H9 (cell line): ENCODE data around the gene PRDM4. TPM values are rescaled to one million over a fixed set of nuclear protein-coding genes. Genes with fewer than 3 reads are reported as not detected.

Experiments used
- DNase-seq: peaks from one replicate; pipeline ENCODE4 v3.0.0-alpha.2; 2017
- H2AFZ ChIP-seq: one replicate; pipeline ENCODE4 v1.6.1; 2013; ENCODE audit warnings: mild to moderate bottlenecking, low read length, control low read depth, moderate library complexity
- H2AK5ac ChIP-seq: 2 replicates; pipeline ENCODE4 v1.6.1; 2013; ENCODE audit warnings: low read length, control low read depth, mixed read lengths; ENCODE audit not compliant: insufficient read length
- H2BK120ac ChIP-seq: one replicate; pipeline ENCODE4 v1.6.1; 2013; ENCODE audit warnings: low read depth, mild to moderate bottlenecking, low read length, control low read depth, inconsistent platforms; ENCODE audit not compliant: poor library complexity, severe bottlenecking
- H2BK12ac ChIP-seq: 2 replicates; pipeline ENCODE4 v1.6.1; 2013; ENCODE audit warnings: low read length, control low read depth, mixed read lengths, low read depth; ENCODE audit not compliant: insufficient read length
- H2BK15ac ChIP-seq: 2 replicates; pipeline ENCODE4 v1.6.1; 2013; ENCODE audit warnings: low read depth, low read length, control low read depth
- H2BK20ac ChIP-seq: one replicate; pipeline ENCODE4 v1.6.1; 2013; ENCODE audit warnings: low read depth, mild to moderate bottlenecking, low read length, control low read depth, inconsistent platforms; ENCODE audit not compliant: poor library complexity, severe bottlenecking
- H2BK5ac ChIP-seq: 2 replicates; pipeline ENCODE4 v1.6.1; 2013; ENCODE audit warnings: low read length, control low read depth, mixed read lengths; ENCODE audit not compliant: insufficient read length
- H3K14ac ChIP-seq: 2 replicates; pipeline ENCODE4 v1.6.1; 2013; ENCODE audit warnings: low read length, control low read depth; ENCODE audit not compliant: insufficient read depth
- H3K18ac ChIP-seq: 2 replicates; pipeline ENCODE4 v1.6.1; 2013; ENCODE audit warnings: low read depth, mild to moderate bottlenecking, mixed read lengths, low read length, control low read depth; ENCODE audit not compliant: insufficient read length
- H3K23ac ChIP-seq: 2 replicates; pipeline ENCODE4 v1.6.1; 2013; ENCODE audit warnings: low read length, control low read depth, mixed read lengths, low read depth; ENCODE audit not compliant: insufficient read length
- H3K23me2 ChIP-seq: 2 replicates; pipeline ENCODE4 v1.6.1; 2013; ENCODE audit warnings: low read depth, mild to moderate bottlenecking, mixed read lengths, low read length, control low read depth; ENCODE audit not compliant: insufficient read length, poor library complexity, severe bottlenecking
- H3K27ac ChIP-seq: 2 replicates; pipeline ENCODE4 v1.5.1; 2013; ENCODE audit warnings: low read length, control low read depth, mixed read lengths, low read depth; ENCODE audit not compliant: insufficient read length
- H3K27me3 ChIP-seq: 2 replicates; pipeline ENCODE4 v1.6.1; 2013; ENCODE audit warnings: low read length, control low read depth, inconsistent platforms; ENCODE audit not compliant: insufficient read depth
- H3K4ac ChIP-seq: 2 replicates; pipeline ENCODE4 v1.6.1; 2013; ENCODE audit warnings: low read depth, mild to moderate bottlenecking, control low read depth, inconsistent platforms, low read length, moderate library complexity
- H3K4me1 ChIP-seq: 2 replicates; pipeline ENCODE4 v1.6.1; 2013; ENCODE audit warnings: low read length, control low read depth, inconsistent platforms; ENCODE audit not compliant: insufficient read depth
- H3K4me2 ChIP-seq: 2 replicates; pipeline ENCODE4 v1.6.1; 2013; ENCODE audit warnings: low read length, control low read depth, mixed read lengths; ENCODE audit not compliant: insufficient read length, insufficient read depth
- H3K56ac ChIP-seq: 2 replicates; pipeline ENCODE4 v1.6.1; 2013; ENCODE audit warnings: low read depth, mild to moderate bottlenecking, mixed read lengths, low read length, control low read depth; ENCODE audit not compliant: insufficient read length
- H3K79me1 ChIP-seq: 2 replicates; pipeline ENCODE4 v1.6.1; 2013; ENCODE audit warnings: low read depth, mild to moderate bottlenecking, moderate library complexity, low read length, control low read depth, inconsistent platforms; ENCODE audit not compliant: insufficient read depth, poor library complexity, severe bottlenecking
- H3K79me2 ChIP-seq: 2 replicates; pipeline ENCODE4 v1.6.1; 2013; ENCODE audit warnings: low read length, control low read depth, inconsistent platforms; ENCODE audit not compliant: insufficient read depth
- H3K9ac ChIP-seq: 2 replicates; pipeline ENCODE4 v1.6.1; 2013; ENCODE audit warnings: low read length, control low read depth, mixed read lengths; ENCODE audit not compliant: insufficient read length; ENCODE audit errors: extremely low read depth
- H3K9me3 ChIP-seq: one replicate; pipeline ENCODE4 v1.6.1; 2013; ENCODE audit warnings: low read depth, low read length, inconsistent platforms; ENCODE audit not compliant: control insufficient read depth
- H3T11ph ChIP-seq: one replicate; pipeline ENCODE4 v1.6.1; 2013; ENCODE audit warnings: mild to moderate bottlenecking, low read length, control low read depth, inconsistent platforms
- H4K20me1 ChIP-seq: one replicate; pipeline ENCODE4 v1.6.1; 2013; ENCODE audit not compliant: control insufficient read depth, insufficient read length, insufficient read depth
- H4K5ac ChIP-seq: 2 replicates; pipeline ENCODE4 v1.6.1; 2013; ENCODE audit warnings: low read depth, mild to moderate bottlenecking, mixed read lengths, low read length, control low read depth; ENCODE audit not compliant: insufficient read length
- H4K8ac ChIP-seq: replicated peaks from 2 replicates; pipeline ENCODE4 v1.6.1; 2013; ENCODE audit warnings: low read length, control low read depth, mixed read lengths, low read depth; ENCODE audit not compliant: insufficient read length
- H4K91ac ChIP-seq: 2 replicates; pipeline ENCODE4 v1.6.1; 2013; ENCODE audit warnings: low read depth, mild to moderate bottlenecking, moderate library complexity, mixed read lengths, low read length, control low read depth; ENCODE audit not compliant: insufficient read length
- H3K27ac Mint-ChIP-seq, 3 experiments: 2 replicates in 2 of 3; 3 replicates in 1 of 3; pipeline ENCODE4 v1.8.0; 2020 to 2021; ENCODE audit warnings: mixed read lengths in 3 of 3, mild to moderate bottlenecking in 1 of 3, moderate library complexity in 1 of 3
- H3K27me3 Mint-ChIP-seq: 2 replicates; pipeline ENCODE4 v1.8.0; 2021; ENCODE audit warnings: low read depth, mild to moderate bottlenecking, moderate library complexity, mixed read lengths
- H3K36me3 Mint-ChIP-seq, 3 experiments: 2 replicates in 2 of 3; 3 replicates in 1 of 3; pipeline ENCODE4 v1.8.0; 2020 to 2021; ENCODE audit warnings: low read depth in 3 of 3, mixed read lengths in 3 of 3; ENCODE audit not compliant: insufficient read depth in 1 of 3
- H3K4me1 Mint-ChIP-seq, 2 experiments: 2 replicates each; pipeline ENCODE4 v1.8.0; 2020; ENCODE audit warnings: mixed read lengths in 2 of 2
- H3K4me3 Mint-ChIP-seq, 2 experiments: 2 replicates in 1 of 2; 3 replicates in 1 of 2; pipeline ENCODE4 v1.8.0; 2020 to 2021; ENCODE audit warnings: mild to moderate bottlenecking in 2 of 2, mixed read lengths in 2 of 2, moderate library complexity in 1 of 2
- H3K9me3 Mint-ChIP-seq, 2 experiments: 2 replicates in 1 of 2; 3 replicates in 1 of 2; pipeline ENCODE4 v1.8.0; 2020; ENCODE audit warnings: mild to moderate bottlenecking in 2 of 2, mixed read lengths in 2 of 2, moderate library complexity in 1 of 2
- CTCF ChIP-seq: fragments of 200-600 bp; sonication (generic); conservative IDR thresholded peaks from 3 replicates; pipeline ENCODE4 v1.8.0; 2021; ENCODE audit warnings: antibody characterized with exemption, mild to moderate bottlenecking
- WGBS: extraction: QIAGEN DNeasy Blood & Tissue Kit; methylation state at CpG from one replicate; pipeline ENCODE4 v1.1.7; 2013; ENCODE audit warnings: missing lambda C conversion rate, low lambda C conversion rate, mixed read lengths; ENCODE audit not compliant: insufficient read length; ENCODE audit errors: extremely low coverage; 5-methylcytosine and 5-hydroxymethylcytosine counted together
- total RNA-seq: library from RNA; stranded (reverse); gene quantifications from 2 replicates; pipeline ENCODE4 v1.2.1, GENCODE V29; 2021

PRDM4 gene
- total RNA-seq, 1 experiment from 2014 or later: 24.4 TPM

GRCh38 chr12:107735763-107736162, 25.2 kb downstream of the PRDM4 start:
- no peak overlapping the region for H3K4me3 Mint-ChIP-seq
- H4K91ac ChIP-seq: no peak overlapping the region
- H2BK20ac ChIP-seq: no peak overlapping the region
- no peaks in the 10 kb centered on the region for H3K27me3 Mint-ChIP-seq
- H4K8ac ChIP-seq: no peak overlapping the region
- H3K9ac ChIP-seq: no peak overlapping the region
- H3K9me3 ChIP-seq: no peaks in the 10 kb centered on the region
- H3K18ac ChIP-seq: no peak overlapping the region
- no peaks in the 10 kb centered on the region for H3K4me1 ChIP-seq
- H3K27me3 ChIP-seq: no peaks in the 10 kb centered on the region
- H3K79me2 ChIP-seq: no peaks in the 10 kb centered on the region
- no peak for TF ChIP-seq CTCF
- peaks cover 2% of the 10 kb centered on the region for H3K79me1 ChIP-seq
- H3K14ac ChIP-seq: no peak overlapping the region
- no peaks in the 10 kb centered on the region for H3K4me1 Mint-ChIP-seq
- H2BK15ac ChIP-seq: no peak overlapping the region
- no peak overlapping the region for H3K23ac ChIP-seq
- no peak overlapping the region for H2BK5ac ChIP-seq
- no peaks in the 10 kb centered on the region for H3K23me2 ChIP-seq
- H4K20me1 ChIP-seq: no peaks in the 10 kb centered on the region
- H4K5ac ChIP-seq: no peak overlapping the region
- no peak overlapping the region for H3K4me2 ChIP-seq
- H2BK12ac ChIP-seq: no peak overlapping the region
- WGBS: no CpG with 5 or more reads among the region's 2 CpGs
- H2BK120ac ChIP-seq: no peak overlapping the region
- no peak overlapping the region for H3K56ac ChIP-seq
- H3K27ac ChIP-seq: no peak overlapping the region
- peaks cover 16 to 64% (median 62%) of the 10 kb centered on the region in 3 experiments; a peak in 6 of 7 replicates for H3K36me3 Mint-ChIP-seq
- no peak overlapping the region for H3K4ac ChIP-seq
- H3T11ph ChIP-seq: no peak overlapping the region
- H3K9me3 Mint-ChIP-seq: no peaks in the 10 kb centered on the region
- H3K27ac Mint-ChIP-seq: no peak overlapping the region
- H2AK5ac ChIP-seq: no peak overlapping the region
- DNase-seq: no peak
- H2AFZ ChIP-seq: no peak overlapping the region
